GM18951 (cell line): ENCODE measurements around the gene USP34.
"Not testable (repeated sequence)": the region's sequence is repeated elsewhere in the genome, so short reads cannot be mapped to it uniquely, and the experiment has no call there.

ENCODE experiments used
- POLR2A ChIP-seq: IDR thresholded peaks from 4 replicates; pipeline ENCODE4 v1.6.1; 2011; ENCODE audit warnings: mild to moderate bottlenecking; ENCODE audit not compliant: insufficient read length, insufficient read depth; ENCODE audit errors: extremely low read depth
- in situ Hi-C: fragments of 300-500 bp; cut with MboI; formaldehyde crosslinking; loops from one replicate; pipeline ENCODE4 v1.12.0; 2022; ENCODE audit warnings: low sequenced_read_pairs, mixed read lengths, inconsistent platforms; ENCODE audit not compliant: unreplicated experiment

The USP34 gene

GRCh38 chr2:61210332-61210981, 260.4 kb downstream of the USP34 start:
- in situ Hi-C loops, result no loop called here
- TF ChIP-seq POLR2A, result no peak

DNA sequence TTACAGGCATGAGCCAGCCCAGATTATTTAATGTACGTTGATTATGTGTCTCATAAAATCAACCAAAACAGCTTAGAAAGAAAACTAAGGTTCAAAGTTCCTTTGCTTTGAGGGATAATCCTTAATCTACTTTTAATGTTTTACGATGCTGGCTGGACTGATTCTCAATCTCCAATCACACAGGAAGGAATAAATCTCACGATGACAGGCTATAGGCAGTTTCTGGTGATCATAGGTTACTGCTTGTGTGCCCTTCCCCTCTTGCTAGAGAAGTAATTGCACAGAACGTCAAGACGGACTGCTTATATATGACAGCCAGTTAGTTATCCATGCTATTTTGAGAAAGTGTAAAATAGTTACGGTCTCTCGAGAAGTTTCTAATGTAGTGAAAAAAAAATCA, 265.8 kb downstream of the USP34 start:
- in situ Hi-C loops, result no loop called here
- TF ChIP-seq POLR2A, result no peak

GRCh38 chr2:61196671-61197070, 274.2 kb downstream of the USP34 start:
- in situ Hi-C loops, result no loop called here
- no peak for TF ChIP-seq POLR2A

GRCh38 chr2:61194646-61195045, 276.2 kb downstream of the USP34 start:
- in situ Hi-C loops, result not testable (repeated sequence)

DNA sequence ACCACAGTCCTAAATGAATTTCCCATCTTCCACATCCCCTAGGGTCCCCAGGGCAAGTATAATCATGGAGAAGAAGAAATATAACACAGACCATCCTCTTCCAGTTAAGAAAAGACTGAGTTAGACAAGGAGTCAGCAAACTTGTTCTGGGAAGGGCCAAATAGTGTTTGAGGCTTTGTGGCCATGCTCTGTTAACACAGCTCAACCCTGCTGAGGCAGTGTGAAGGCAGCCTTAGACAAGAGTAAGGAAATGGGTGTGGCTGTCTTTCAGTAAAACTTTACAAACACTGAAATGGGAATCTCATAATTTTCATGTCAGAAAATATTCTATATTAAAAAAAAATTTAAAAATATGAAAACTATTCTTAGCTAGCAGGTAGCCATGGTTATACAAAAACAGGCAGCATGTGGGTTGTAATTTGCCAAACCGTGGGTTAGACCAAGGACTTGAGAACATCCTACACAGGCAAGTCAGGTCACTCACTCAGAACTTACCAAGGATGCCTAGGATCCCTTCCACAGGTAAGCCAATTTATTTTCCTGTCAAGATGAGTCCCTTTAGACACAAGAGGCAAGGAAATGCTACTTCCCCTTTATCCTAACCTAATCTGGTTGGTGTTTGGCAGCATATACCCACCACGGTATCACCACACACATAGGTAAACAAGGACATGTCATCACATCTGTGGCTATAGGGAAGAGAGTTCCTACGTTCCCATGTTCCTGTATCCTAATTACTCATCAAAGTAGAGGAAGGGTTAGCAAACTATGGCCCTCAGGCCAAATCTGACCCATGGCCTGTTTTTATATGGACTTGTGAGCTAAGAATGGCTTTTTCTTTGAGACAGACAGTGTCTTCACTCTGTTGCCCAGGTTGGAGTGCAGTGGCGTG, 277.0 kb downstream of the USP34 start:
- no peak for TF ChIP-seq POLR2A
- in situ Hi-C loops, result no loop called here

DNA sequence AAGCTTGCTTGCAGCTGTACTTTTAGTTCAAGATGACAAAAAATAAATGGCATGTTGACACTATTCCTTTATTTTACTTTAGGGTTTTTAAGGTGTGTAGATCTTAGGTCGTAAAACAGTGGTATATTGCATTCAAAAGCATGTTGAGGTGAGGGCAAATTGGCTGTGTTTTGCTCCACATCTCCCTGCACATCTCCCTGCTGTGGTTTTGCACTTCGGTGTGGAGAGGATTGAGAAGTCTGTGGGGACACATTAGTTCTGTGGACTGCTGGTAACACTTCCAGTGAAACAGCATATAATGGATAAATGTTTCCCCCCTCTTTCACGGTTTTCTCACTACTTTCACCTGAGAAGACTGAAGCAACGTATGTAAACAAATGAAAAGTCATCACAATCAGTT, 283.8 kb downstream of the USP34 start:
- no peak for TF ChIP-seq POLR2A
- in situ Hi-C loops, result no loop called here

GRCh38 chr2:61185231-61185728, 285.6 kb downstream of the USP34 start:
- no peak for TF ChIP-seq POLR2A
- in situ Hi-C loops, result no loop called here

GRCh38 chr2:61184263-61184662, 286.6 kb downstream of the USP34 start:
- TF ChIP-seq POLR2A, result no peak
- in situ Hi-C loops, result no loop called here

GRCh38 chr2:61183795-61184194, 287.1 kb downstream of the USP34 start:
- in situ Hi-C loops, result no loop called here
- TF ChIP-seq POLR2A, result no peak

- in situ Hi-C loops, result no loop called here
- no peak for TF ChIP-seq POLR2A
Observed at GRCh38 chr2:61182059-61182383, 288.9 kb downstream of the USP34 start.

DNA sequence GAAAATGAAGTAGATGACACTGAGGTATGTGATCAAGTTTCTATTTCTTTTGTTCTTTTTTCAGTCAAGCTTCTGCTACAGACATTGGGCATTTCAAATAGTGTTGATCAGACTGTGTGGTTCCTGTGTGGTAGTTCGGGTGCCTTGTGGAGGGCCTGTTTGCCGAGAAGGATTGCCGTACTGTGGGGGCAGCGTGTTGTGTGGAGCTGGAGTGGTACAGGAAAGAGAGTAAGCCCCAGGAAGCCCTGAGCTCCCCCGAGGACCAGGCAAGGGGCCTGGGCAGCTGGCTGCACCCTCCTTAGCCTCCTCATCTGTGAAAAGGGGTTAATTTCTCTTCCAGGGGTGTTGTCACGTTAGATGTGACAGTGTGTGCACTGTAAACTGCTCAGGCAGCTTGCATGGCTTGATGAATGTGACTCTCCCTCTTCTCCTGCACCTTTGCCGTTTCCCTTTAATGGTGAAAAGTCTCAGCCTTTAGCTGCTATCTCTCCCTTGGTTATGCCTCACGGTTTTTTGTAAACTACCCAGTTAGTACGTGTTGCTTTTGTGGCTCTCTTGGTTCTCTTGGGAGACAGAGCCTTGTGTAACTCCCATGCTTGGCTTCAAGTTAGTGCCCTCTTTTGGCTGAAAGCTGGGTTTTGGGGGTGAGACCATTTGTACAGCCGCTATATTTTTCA, 289.4 kb downstream of the USP34 start:
- no peak for TF ChIP-seq POLR2A
- in situ Hi-C loops, result no loop called here

DNA sequence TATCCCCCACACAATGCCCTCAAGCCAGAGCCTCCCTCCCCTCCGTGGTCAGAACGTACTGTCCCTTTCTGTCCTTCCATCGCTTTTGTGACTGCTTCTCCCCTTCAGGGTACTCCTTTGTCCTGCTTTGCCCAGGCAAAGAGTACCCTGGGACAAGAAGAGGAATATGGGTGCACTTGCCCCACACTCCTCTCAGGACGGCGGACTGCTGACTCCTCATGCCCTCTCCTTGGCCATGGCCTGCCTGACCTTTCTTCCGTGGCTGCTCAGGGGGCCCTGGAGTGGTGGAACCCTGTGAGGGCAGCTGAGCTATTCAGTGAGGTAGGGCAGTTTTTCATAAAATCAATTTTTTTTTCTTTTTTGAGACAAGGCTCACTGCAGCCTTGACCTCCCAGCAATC, 290.2 kb downstream of the USP34 start:
- in situ Hi-C loops, result no loop called here
- TF ChIP-seq POLR2A, result no peak

GRCh38 chr2:61179701-61180639, 290.9 kb downstream of the USP34 start:
- in situ Hi-C loops, result no loop called here
- no peak for TF ChIP-seq POLR2A
